Smooth muscle cell of the umbilical artery (primary cell): Measurements from ENCODE around the gene PRKAR1B. TPM values are rescaled to one million over a fixed set of nuclear protein-coding genes. Genes with fewer than 3 reads are reported as not detected.

Experiments
- total RNA-seq: library from RNA; depleted of rRNA; stranded (reverse); fragments of >200 nt; gene quantifications from 2 replicates; pipeline ENCODE4 v1.2.3, GENCODE V29; 2014

PRKAR1B gene
- total RNA-seq: 9.2 and 14.0 TPM in 2 replicates

GRCh38 chr7:727104-727805 lies at the start of gene PRKAR1B:
Gene PRKAR1B (minus strand): TSS chr7:727281. CDS start chr7:711505, 15,776 bp downstream.

GRCh38 chr7:726084-726853 lies 812 bp downstream of the PRKAR1B start, which contains the start of gene DNAAF5:
Gene DNAAF5 (plus strand): TSS chr7:726699. CDS start chr7:726721, 22 bp downstream.

GRCh38 chr7:519484-520390 lies 207.3 kb downstream of the PRKAR1B start, which contains the start of gene PDGFA:
Gene PDGFA (minus strand): TSS chr7:519846. CDS start chr7:519001, 845 bp downstream.

Other genes starting within 250 kb of the PRKAR1B start
- gene PDGFA, start 207.4 kb downstream of the PRKAR1B start, total RNA-seq: 71.9 and 72.8 TPM in 2 replicates
- gene DNAAF5, start 582 bp downstream of the PRKAR1B start, total RNA-seq: 10.4 and 24.6 TPM in 2 replicates
- gene SUN1, start 105.2 kb upstream of the PRKAR1B start, total RNA-seq: 116 and 188 TPM in 2 replicates
- 17.5 and 24.7 TPM in 2 replicates for gene GET4, start 149.3 kb upstream of the PRKAR1B start, total RNA-seq
- gene ADAP1, start 227.4 kb upstream of the PRKAR1B start, total RNA-seq: 5.3 and 8.1 TPM in 2 replicates
- 13.7 and 14.1 TPM in 2 replicates for gene COX19, start 248.3 kb upstream of the PRKAR1B start, total RNA-seq